Small intestine (tissue), 7 donors: ENCODE measurements around the gene CTNNA3. TPM values are rescaled to one million over a fixed set of nuclear protein-coding genes. Genes with fewer than 3 reads are reported as not detected.

Source experiments
- DNase-seq, 2 donors: peaks; one replicate each; pipeline versions ENCODE4 v3.0.0 to v3.0.0-alpha.2; 2013
- FAIRE-seq: peaks from 2 replicates; lab custom pipeline; 2012; peaks lifted over from hg19 to GRCh38; lab: Jason Lieb, UNC
- H3K27ac ChIP-seq, 3 donors: one replicate each; pipeline ENCODE4 v1.5.1; 2013; ENCODE audit warnings: low read length in 2 of 3, mild to moderate bottlenecking in 2 of 3, control low read depth in 1 of 3, inconsistent platforms in 1 of 3, low read depth in 1 of 3, moderate library complexity in 1 of 3
- H3K27me3 ChIP-seq, 3 donors: one replicate each; pipeline ENCODE4 v1.6.1; 2013; ENCODE audit warnings: low read length in 3 of 3, inconsistent platforms in 1 of 3; ENCODE audit not compliant: control insufficient read depth in 3 of 3, insufficient read depth in 3 of 3
- H3K36me3 ChIP-seq, 3 donors: one replicate each; pipeline ENCODE4 v1.6.1; 2013; ENCODE audit warnings: low read length in 3 of 3, inconsistent platforms in 1 of 3, low read depth in 1 of 3, mild to moderate bottlenecking in 1 of 3, moderate library complexity in 1 of 3; ENCODE audit not compliant: control insufficient read depth in 3 of 3, insufficient read depth in 2 of 3
- H3K4me1 ChIP-seq, 3 donors: one replicate each; pipeline ENCODE4 v1.6.1; 2013; ENCODE audit warnings: low read length in 2 of 3, inconsistent platforms in 1 of 3, low read depth in 1 of 3, mild to moderate bottlenecking in 1 of 3, moderate library complexity in 1 of 3; ENCODE audit not compliant: control insufficient read depth in 3 of 3, insufficient read depth in 2 of 3
- H3K4me3 ChIP-seq, 3 donors: one replicate each; pipeline ENCODE4 v1.5.1; 2013; ENCODE audit warnings: low read length in 3 of 3, control low read depth in 1 of 3, inconsistent platforms in 1 of 3, low read depth in 1 of 3, mild to moderate bottlenecking in 1 of 3, moderate library complexity in 1 of 3
- H3K9me3 ChIP-seq, 2 donors: one replicate each; pipeline ENCODE4 v1.6.1; 2013; ENCODE audit warnings: low read depth in 1 of 2, low read length in 1 of 2; ENCODE audit not compliant: control insufficient read depth in 2 of 2, insufficient read depth in 1 of 2
- WGBS, 3 donors: extraction: QIAGEN DNeasy Blood & Tissue Kit; methylation state at CpG; one replicate each; pipeline ENCODE4 v1.1.7; 2013; 5-methylcytosine and 5-hydroxymethylcytosine counted together
- polyA plus RNA-seq, 4 donors: library from polyadenylated mRNA; stranded (reverse) in 3 of 4; unstranded in 1 of 4; fragments of 200-250 nt in 3 of 4; fragments of 120-200 nt in 1 of 4; gene quantifications; one replicate each; pipeline versions ENCODE4 v1.2.1 to v1.2.3, GENCODE V29; 2013
- donor health status: healthy with polysubstance abuse.
- donor health status: control.
- donor health status: control.
- donor health status: Bipolar disorder and iron deficiency.
- donor health status: healthy.

CTNNA3 gene
- polyA plus RNA-seq, 4 donors: 0.24 to 0.38 TPM; not detected in 2

DNA sequence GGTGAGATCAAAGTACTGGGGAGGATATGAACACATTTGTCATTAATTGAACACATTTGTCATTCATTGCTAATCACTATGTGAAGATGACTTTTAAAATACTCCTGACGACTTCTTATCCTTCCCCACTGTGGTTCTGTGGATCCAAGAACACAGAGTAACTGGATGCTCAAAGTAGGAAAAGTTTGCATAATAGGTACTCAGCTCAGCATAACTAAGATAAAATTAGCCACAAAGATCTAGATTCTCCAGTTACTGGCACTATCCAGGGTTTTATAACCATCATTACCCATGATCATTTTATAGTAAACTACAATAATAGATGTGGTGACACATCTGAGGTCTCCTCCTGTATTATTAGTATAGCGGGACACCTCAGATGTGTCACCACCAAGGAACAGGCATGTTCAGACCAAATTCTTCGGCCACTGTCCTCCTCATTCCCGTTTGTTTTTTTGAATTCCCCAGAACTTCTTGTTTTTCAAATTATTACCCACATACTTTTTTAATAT, 933.7 kb downstream of the CTNNA3 start:
- Histone ChIP-seq H3K27ac (no peak overlapping the region), H3K27me3 (no peaks in the 10 kb centered on the region), H3K9me3 (no peaks in the 10 kb centered on the region), H3K4me3 (no peak overlapping the region), H3K4me1 (no peaks in the 10 kb centered on the region), H3K36me3 (no peaks in the 10 kb centered on the region)
- WGBS, 3 donors: 64 to 83% (median 72%) methylated on average over 4 of the region's 4 CpGs
- DNase-seq (no peak), FAIRE-seq (no peak)

DNA sequence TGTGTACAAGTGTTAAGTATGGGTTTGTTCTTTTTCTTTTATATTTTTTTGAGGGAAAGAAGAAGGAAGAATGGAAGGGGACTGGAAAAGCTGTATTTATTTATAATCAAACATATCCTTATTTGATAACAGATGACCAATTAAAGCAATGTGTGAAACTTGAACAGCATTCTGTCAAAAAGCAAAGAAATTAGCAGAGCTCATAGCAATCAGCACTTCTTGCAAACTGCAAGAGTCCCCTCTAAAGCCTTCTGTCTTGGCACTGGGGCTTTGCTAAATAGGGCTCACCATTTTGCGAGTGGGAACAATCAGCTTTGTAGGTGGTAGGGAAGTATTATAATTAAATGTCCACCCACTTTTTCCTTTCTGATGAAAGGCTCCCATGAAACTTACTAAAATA, 935.1 kb downstream of the CTNNA3 start:
- no peak overlapping the region for H3K27ac ChIP-seq
- no peaks in the 10 kb centered on the region for H3K4me1 ChIP-seq
- no peaks in the 10 kb centered on the region for H3K27me3 ChIP-seq
- no peaks in the 10 kb centered on the region for H3K36me3 ChIP-seq
- WGBS, 3 donors: 87 to 100% (median 96%) methylated on average over 1 of the region's 1 CpG
- FAIRE-seq (no peak), DNase-seq (no peak)
- H3K4me3 ChIP-seq: no peak overlapping the region
- H3K9me3 ChIP-seq: no peaks in the 10 kb centered on the region

GRCh38 chr10:66755474-66755873, 940.5 kb downstream of the CTNNA3 start:
- Histone ChIP-seq H3K4me3 (no peak overlapping the region), H3K27ac (no peak overlapping the region), H3K36me3 (no peaks in the 10 kb centered on the region), H3K4me1 (no peaks in the 10 kb centered on the region), H3K27me3 (no peaks in the 10 kb centered on the region), H3K9me3 (no peaks in the 10 kb centered on the region)
- WGBS, 3 donors: 51 to 62% (median 54%) methylated on average over 3 of the region's 3 CpGs
- DNase-seq (no peak), FAIRE-seq (no peak)

- Histone ChIP-seq H3K9me3 (no peaks in the 10 kb centered on the region), H3K4me3 (no peak overlapping the region), H3K27me3 (no peaks in the 10 kb centered on the region), H3K4me1 (no peaks in the 10 kb centered on the region), H3K36me3 (no peaks in the 10 kb centered on the region), H3K27ac (no peak overlapping the region)
- no peak for DNase-seq
- WGBS, 3 donors: 41 to 90% (median 81%) methylated on average over 1 of the region's 1 CpG
- no peak for FAIRE-seq
Observed at GRCh38 chr10:66752714-66753113, 943.3 kb downstream of the CTNNA3 start.

DNA sequence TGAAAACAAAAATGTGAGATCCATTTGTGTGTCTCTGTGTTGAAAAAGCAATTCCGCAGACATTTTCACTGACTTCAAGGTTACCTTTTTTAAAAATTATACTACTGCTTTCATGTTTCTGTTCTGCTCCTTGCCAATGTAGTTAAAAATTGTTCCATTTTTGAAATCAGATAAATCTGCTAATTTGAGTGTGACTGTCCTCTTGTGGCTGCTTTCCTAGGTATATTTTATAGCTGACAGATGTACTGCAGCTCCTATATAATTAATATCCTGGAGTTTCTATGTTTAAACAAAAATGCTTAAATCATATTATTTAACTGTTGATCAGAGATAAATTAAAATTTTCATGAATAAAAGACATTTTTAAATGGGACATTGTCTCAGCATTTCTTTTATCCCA, 947.8 kb downstream of the CTNNA3 start:
- no peaks in the 10 kb centered on the region for H3K27me3 ChIP-seq
- no peak overlapping the region for H3K4me3 ChIP-seq
- H3K36me3 ChIP-seq: no peaks in the 10 kb centered on the region
- 88 to 95% (median 91%) methylated on average over 1 of the region's 1 CpG for WGBS, 3 donors
- no peak for DNase-seq
- no peak for FAIRE-seq
- no peaks in the 10 kb centered on the region for H3K4me1 ChIP-seq
- no peak overlapping the region for H3K27ac ChIP-seq
- no peaks in the 10 kb centered on the region for H3K9me3 ChIP-seq

- Histone ChIP-seq H3K27ac (no peak overlapping the region), H3K27me3 (no peaks in the 10 kb centered on the region), H3K4me3 (no peak overlapping the region), H3K9me3 (no peaks in the 10 kb centered on the region), H3K4me1 (no peaks in the 10 kb centered on the region), H3K36me3 (no peaks in the 10 kb centered on the region)
- 74 to 79% (median 78%) methylated on average over 2 of the region's 2 CpGs for WGBS, 3 donors
- FAIRE-seq (no peak), DNase-seq (no peak)
Observed at GRCh38 chr10:66747451-66747850, 948.5 kb downstream of the CTNNA3 start.

GRCh38 chr10:66746711-66747110, 949.3 kb downstream of the CTNNA3 start:
- Histone ChIP-seq H3K27ac (no peak overlapping the region), H3K4me3 (no peak overlapping the region), H3K36me3 (no peaks in the 10 kb centered on the region), H3K4me1 (no peaks in the 10 kb centered on the region), H3K27me3 (no peaks in the 10 kb centered on the region), H3K9me3 (no peaks in the 10 kb centered on the region)
- WGBS, 3 donors: 87 to 92% (median 92%) methylated on average over 2 of the region's 2 CpGs
- DNase-seq (no peak), FAIRE-seq (no peak)

GRCh38 chr10:66746246-66746645, 949.7 kb downstream of the CTNNA3 start:
- Histone ChIP-seq H3K9me3 (no peaks in the 10 kb centered on the region), H3K36me3 (no peaks in the 10 kb centered on the region), H3K27me3 (no peaks in the 10 kb centered on the region), H3K4me1 (no peaks in the 10 kb centered on the region), H3K27ac (no peak overlapping the region), H3K4me3 (no peak overlapping the region)
- FAIRE-seq: no peak
- DNase-seq: no peak

- H3K9me3 ChIP-seq: no peaks in the 10 kb centered on the region
- no peaks in the 10 kb centered on the region for H3K36me3 ChIP-seq
- 60 to 75% (median 61%) methylated on average over 2 of the region's 2 CpGs for WGBS, 3 donors
- no peaks in the 10 kb centered on the region for H3K4me1 ChIP-seq
- DNase-seq (no peak), FAIRE-seq (no peak)
- no peaks in the 10 kb centered on the region for H3K27me3 ChIP-seq
- no peak overlapping the region for H3K27ac ChIP-seq
- no peak overlapping the region for H3K4me3 ChIP-seq
Observed at GRCh38 chr10:66744915-66745314, 951.1 kb downstream of the CTNNA3 start.
